ENCODE measurements around the gene TLR9.
A peak's percentile ranks its signal among the peaks of the same experiment; 100 is the strongest.

Gene TLR9

DNA sequence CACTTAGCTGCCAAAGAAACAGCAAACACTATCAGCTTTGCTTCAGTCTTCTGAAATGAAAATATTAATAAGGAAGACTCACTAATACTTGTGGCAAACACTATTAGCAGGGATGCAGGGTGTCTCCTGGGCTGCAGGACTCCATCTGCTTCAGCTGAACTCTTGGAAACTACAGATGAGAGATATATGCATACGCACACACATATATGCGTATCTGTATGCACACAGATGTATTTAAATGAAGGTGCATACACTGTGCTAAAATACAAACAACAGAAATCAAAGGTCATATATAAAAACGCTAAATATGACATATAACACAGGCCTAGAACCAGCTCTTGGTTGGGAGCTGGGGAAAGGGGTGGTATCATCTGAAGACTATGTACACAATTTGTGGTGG, 30.7 kb upstream of the TLR9 start:
- Histone ChIP-seq H3K27me3 (ENCODE audit: control insufficient read depth, insufficient read depth, low read length) (no peaks in the 10 kb centered on the region), H3K27ac (ENCODE audit: low read depth, low read length) (no peak overlapping the region), H3K9ac (ENCODE audit: low read length) (no peak overlapping the region), H3K4me3 (ENCODE audit: low read length) (no peak overlapping the region), H3K36me3 (ENCODE audit: control insufficient read depth, insufficient read depth, low read length) (peaks cover 39% of the 10 kb centered on the region), H3K4me1 (ENCODE audit: control insufficient read depth, insufficient read depth, low read length) (no peaks in the 10 kb centered on the region)

DNA sequence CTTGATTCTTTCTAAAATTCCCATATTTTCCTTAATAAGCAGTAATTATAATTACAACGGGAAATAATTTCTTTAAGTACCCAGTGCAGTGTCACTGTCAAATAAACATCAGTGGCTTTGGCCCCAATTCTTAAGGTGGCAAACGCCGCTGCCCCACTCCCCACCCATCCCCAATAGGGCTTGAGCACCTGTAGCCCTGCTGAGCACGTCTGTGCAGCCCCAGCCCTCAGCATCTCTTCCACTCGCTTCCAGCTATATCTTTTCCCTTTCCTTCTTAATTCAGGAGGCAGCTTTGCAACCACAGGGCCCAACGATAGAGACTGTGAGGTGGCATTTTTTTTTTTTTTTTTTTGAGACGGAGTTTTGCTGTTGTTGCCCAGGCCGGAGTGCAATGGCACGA, 29.2 kb upstream of the TLR9 start:
- Histone ChIP-seq H3K36me3 (ENCODE audit: control insufficient read depth, insufficient read depth, low read length) (peaks cover 36% of the 10 kb centered on the region), H3K4me1 (ENCODE audit: control insufficient read depth, insufficient read depth, low read length) (no peaks in the 10 kb centered on the region), H3K27me3 (ENCODE audit: control insufficient read depth, insufficient read depth, low read length) (no peaks in the 10 kb centered on the region), H3K9ac (ENCODE audit: low read length) (no peak overlapping the region), H3K4me3 (ENCODE audit: low read length) (no peak overlapping the region), H3K27ac (ENCODE audit: low read depth, low read length) (no peak overlapping the region)

DNA sequence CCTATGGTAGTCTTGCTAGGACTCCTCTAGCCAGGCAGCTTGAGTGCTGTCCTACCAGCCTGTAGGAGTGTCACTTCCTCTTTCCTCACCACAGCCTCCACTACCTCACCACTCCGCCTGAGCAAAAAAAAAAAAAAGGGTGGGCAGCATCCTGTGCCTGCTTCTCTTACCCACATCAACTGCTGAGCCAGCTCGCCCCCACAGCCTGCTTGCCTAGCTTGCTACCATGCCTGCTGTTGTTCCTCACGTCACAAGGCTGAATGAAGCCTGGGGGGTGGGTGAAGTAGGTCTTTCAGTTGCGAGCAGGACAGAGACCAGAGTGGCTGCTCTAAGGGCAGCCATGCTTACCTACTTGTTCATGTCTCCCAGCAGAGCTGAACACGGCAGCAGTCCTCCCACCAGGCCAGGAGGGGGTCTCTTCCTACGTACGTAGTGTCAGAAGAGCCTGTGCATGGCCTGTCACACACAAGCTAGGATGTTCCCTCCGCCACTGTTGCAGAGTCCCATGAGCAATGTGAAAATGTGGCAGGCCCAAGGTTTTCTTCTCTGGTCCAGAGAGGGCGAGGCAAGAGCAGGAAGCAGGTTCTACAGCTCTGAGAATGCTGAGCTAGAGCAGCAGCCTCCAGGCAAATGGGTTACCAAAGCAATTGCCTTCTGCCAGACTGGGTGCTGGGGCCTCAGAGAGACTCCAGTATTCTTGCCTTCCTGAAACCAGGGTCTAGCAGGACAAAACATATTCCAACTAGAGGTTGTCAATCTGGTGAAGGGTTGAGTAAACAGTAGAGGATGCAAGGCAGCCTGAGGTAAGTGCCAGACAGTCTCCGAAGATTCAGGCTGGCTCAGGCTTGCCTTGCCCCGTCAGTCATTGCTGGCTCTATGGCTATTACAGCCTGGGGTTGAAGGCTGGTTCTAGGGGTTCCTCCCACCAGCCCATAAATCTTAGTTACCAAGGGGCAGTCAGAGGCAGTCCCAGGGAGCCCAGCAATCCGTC, 28.2 kb upstream of the TLR9 start:
- no peaks in the 10 kb centered on the region for H3K4me1 ChIP-seq (ENCODE audit: control insufficient read depth, insufficient read depth, low read length)
- peaks cover 32% of the 10 kb centered on the region for H3K36me3 ChIP-seq (ENCODE audit: control insufficient read depth, insufficient read depth, low read length)
- H3K27ac ChIP-seq (ENCODE audit: low read depth, low read length), result peak overlapping the region; percentile 38
- H3K9ac ChIP-seq (ENCODE audit: low read length), result no peak overlapping the region
- H3K27me3 ChIP-seq (ENCODE audit: control insufficient read depth, insufficient read depth, low read length), result no peaks in the 10 kb centered on the region
- no peak overlapping the region for H3K4me3 ChIP-seq (ENCODE audit: low read length)

DNA sequence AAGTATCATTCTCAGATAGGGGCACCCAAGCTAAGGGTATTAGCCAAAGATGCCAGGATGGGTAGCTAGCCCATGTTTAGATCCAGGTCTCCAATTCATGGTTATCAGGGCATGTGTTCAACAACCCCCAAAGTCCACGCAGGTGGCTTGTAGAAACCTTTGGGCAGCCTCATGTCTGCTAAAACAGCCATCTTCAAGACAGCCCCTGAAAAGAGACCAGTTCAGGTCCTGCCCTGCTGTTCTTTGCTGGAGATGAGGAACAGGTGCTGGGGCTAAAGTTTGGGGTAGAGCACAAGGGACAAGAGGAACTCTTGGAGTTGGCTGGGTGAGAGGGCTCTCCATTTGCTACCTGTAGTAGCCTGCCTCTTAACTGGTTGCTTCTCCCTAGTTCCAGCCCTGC, 24.7 kb upstream of the TLR9 start:
- H3K27ac ChIP-seq (ENCODE audit: low read depth, low read length), result no peak overlapping the region
- H3K36me3 ChIP-seq (ENCODE audit: control insufficient read depth, insufficient read depth, low read length), result peaks cover 3% of the 10 kb centered on the region
- H3K4me1 ChIP-seq (ENCODE audit: control insufficient read depth, insufficient read depth, low read length), result peaks cover under 1% of the 10 kb centered on the region

DNA sequence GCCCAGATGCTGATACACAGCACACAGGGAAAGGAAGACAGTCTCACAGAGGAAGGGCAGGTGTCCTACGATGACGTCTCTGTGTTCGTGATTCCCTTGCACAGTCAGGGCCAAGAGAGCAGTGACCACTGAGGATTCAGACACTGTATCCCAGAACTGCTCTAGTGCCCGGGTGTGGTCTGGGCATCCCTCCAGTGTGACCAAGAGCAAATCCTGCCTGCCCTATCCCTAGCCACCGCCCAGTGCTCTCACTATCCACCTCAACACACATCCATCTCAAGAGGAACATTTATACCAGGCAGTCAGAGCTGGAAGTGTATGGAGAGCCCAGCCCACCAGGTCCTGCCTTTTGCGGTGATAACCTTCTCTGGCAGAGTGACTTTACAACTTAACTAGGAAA, 24.2 kb upstream of the TLR9 start:
- Histone ChIP-seq H3K36me3 (ENCODE audit: control insufficient read depth, insufficient read depth, low read length) (peaks cover 3% of the 10 kb centered on the region), H3K9ac (ENCODE audit: low read length) (no peak overlapping the region), H3K4me1 (ENCODE audit: control insufficient read depth, insufficient read depth, low read length) (peaks cover 5% of the 10 kb centered on the region), H3K27ac (ENCODE audit: low read depth, low read length) (no peak overlapping the region), H3K4me3 (ENCODE audit: low read length) (no peak overlapping the region), H3K27me3 (ENCODE audit: control insufficient read depth, insufficient read depth, low read length) (no peaks in the 10 kb centered on the region)

More for the DNA sequence above, 24.7 kb upstream of the TLR9 start:
- Histone ChIP-seq H3K9ac (ENCODE audit: low read length) (no peak overlapping the region), H3K4me3 (ENCODE audit: low read length) (no peak overlapping the region), H3K27me3 (ENCODE audit: control insufficient read depth, insufficient read depth, low read length) (no peaks in the 10 kb centered on the region)

DNA sequence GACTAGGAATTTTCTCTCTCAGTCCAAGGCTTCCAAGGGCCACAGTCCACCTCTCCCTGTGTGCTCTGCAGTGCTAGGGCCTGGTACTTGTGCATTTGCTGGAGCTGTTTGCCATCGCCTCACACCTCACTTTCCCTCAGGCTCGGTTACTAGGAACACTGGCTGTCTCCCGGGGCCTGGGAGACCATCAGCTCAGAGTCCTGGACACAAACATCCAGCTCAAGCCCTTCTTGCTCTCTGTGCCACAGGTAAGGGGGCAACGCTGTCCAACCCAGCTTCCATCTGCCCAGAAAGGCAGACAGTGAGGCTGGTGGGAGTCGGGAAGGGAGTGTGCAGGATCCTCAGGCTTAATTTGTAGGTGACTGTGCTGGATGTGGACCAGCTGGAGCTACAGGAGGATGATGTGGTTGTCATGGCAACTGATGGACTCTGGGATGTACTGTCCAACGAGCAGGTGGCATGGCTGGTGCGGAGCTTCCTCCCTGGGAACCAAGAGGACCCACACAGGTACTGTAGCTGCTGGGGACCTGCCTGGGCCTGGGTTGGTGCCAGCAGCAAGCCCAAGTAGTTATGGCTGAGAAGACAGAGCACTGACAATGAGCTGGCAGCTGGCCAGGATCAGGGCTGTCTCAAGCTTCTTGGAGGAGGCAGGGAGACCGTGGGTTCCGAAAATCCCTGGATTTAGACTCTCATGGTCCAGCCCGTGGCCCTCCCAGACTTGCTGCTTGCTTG, 23.5 kb upstream of the TLR9 start:
- H3K9ac ChIP-seq (ENCODE audit: low read length), result no peak overlapping the region
- H3K4me1 ChIP-seq (ENCODE audit: control insufficient read depth, insufficient read depth, low read length), result peaks cover 5% of the 10 kb centered on the region
- no peak overlapping the region for H3K27ac ChIP-seq (ENCODE audit: low read depth, low read length)
- peaks cover 3% of the 10 kb centered on the region for H3K36me3 ChIP-seq (ENCODE audit: control insufficient read depth, insufficient read depth, low read length)
- H3K4me3 ChIP-seq (ENCODE audit: low read length), result no peak overlapping the region
- no peaks in the 10 kb centered on the region for H3K27me3 ChIP-seq (ENCODE audit: control insufficient read depth, insufficient read depth, low read length)

DNA sequence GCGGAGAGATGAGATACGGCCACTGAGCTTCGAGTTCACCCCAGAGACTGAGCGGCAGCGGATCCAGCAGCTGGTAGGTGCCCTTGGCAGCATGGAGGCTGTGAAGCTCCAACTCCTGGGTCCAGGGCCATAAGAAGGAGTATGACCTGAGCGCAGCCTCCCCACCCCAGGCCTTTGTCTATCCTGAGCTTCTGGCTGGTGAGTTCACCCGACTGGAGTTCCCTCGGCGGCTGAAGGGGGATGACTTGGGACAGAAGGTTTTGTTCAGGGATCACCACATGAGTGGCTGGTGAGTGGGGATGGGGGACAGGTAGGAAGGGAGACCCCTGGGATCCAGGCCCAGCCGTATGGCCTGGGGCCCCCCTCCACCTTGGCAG, 22.7 kb upstream of the TLR9 start:
- H3K4me3 ChIP-seq (ENCODE audit: low read length), result no peak overlapping the region
- peaks cover 5% of the 10 kb centered on the region for H3K4me1 ChIP-seq (ENCODE audit: control insufficient read depth, insufficient read depth, low read length)
- H3K9ac ChIP-seq (ENCODE audit: low read length), result no peak overlapping the region
- H3K36me3 ChIP-seq (ENCODE audit: control insufficient read depth, insufficient read depth, low read length), result peaks cover 3% of the 10 kb centered on the region
- no peak overlapping the region for H3K27ac ChIP-seq (ENCODE audit: low read depth, low read length)
- H3K27me3 ChIP-seq (ENCODE audit: control insufficient read depth, insufficient read depth, low read length), result no peaks in the 10 kb centered on the region

DNA sequence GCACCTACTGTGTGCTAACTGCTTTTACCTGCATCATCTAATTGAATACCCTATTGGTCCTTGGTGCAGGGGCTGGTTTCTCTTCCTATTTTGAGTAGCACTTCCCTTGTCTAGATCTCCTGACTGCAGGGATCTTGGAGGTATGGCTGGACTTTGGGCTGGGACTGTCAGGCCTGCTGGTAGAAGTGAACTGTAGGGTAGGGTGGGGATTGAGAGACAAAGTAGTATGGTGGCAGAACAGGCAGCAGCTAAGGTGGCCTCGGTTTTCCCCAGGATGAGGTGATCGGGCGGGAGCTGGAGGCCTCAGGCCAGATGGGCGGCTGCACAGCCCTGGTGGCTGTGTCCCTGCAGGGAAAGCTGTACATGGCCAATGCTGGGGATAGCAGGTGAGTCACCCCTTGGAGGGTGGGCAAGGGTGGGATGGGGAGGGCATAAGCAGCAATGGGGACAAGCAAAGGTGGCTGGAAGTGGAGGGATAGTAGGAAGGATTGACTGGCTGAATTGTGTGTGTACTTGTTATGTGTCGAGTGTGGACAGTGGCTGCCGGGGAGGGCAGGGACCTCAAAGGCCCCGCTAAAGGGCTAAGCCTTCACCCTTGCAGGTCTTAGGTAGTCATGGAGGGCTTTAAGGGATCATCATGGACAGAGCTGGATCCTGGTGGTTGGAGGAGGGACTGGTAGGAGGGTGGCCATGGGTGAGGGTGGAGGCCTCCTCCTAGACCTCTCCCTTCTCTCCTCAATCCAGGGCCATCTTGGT, 22.1 kb upstream of the TLR9 start:
- H3K36me3 ChIP-seq (ENCODE audit: control insufficient read depth, insufficient read depth, low read length), result peaks cover 3% of the 10 kb centered on the region
- H3K9ac ChIP-seq (ENCODE audit: low read length), result no peak overlapping the region
- no peak overlapping the region for H3K4me3 ChIP-seq (ENCODE audit: low read length)
- H3K4me1 ChIP-seq (ENCODE audit: control insufficient read depth, insufficient read depth, low read length), result peaks cover 5% of the 10 kb centered on the region
- no peak overlapping the region for H3K27ac ChIP-seq (ENCODE audit: low read depth, low read length)
- H3K27me3 ChIP-seq (ENCODE audit: control insufficient read depth, insufficient read depth, low read length), result no peaks in the 10 kb centered on the region

DNA sequence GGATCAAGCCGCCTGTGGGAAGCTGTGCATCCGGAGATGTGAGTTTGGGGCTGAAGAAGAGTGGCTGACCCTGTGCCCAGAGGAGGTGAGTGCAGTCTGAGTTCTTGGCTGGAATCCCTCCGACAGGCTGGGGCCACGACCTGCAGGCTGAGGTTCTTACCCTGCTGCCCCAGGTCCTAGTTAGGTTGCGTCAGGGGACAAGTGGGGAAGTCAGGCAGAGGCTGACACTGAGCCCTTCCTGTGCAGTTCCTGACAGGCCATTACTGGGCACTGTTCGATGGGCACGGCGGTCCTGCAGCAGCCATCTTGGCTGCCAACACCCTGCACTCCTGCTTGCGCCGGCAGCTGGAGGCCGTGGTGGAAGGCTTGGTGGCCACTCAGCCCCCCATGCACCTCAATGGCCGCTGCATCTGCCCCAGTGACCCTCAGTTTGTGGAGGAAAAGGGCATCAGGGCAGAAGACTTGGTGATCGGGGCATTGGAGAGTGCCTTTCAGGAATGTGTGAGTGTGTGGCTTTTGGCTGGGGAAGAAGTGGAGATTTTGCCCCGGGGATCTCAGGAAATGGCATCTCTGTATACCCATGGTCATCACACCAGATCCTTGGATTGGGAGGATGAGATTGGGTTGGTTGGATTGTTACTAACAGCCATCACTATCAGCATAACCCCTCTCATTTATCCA, 21.4 kb upstream of the TLR9 start:
- no peaks in the 10 kb centered on the region for H3K27me3 ChIP-seq (ENCODE audit: control insufficient read depth, insufficient read depth, low read length)
- peaks cover 5% of the 10 kb centered on the region for H3K4me1 ChIP-seq (ENCODE audit: control insufficient read depth, insufficient read depth, low read length)
- H3K36me3 ChIP-seq (ENCODE audit: control insufficient read depth, insufficient read depth, low read length), result peaks cover 3% of the 10 kb centered on the region
- H3K9ac ChIP-seq (ENCODE audit: low read length), result no peak overlapping the region
- H3K27ac ChIP-seq (ENCODE audit: low read depth, low read length), result peak overlapping the region; percentile 86
- H3K4me3 ChIP-seq (ENCODE audit: low read length), result peak overlapping the region; percentile 12

DNA sequence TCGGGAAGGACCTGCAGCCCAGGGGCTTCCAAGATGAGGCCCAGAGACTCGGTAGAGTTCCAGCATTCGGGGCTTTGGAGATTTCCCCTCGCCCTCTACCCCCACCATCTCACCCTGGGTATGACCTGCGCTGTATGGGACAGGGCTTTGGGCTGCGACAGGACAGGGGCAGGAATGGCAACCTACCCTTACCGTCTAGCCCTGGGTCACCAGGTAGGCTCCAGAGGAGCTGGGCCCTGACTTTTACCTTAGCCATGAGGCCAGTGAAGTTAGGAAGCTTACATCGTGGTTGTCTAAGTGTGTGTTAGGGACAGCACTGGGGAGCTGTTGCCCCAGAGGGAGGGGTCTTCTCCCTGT, 20.8 kb upstream of the TLR9 start:
- Histone ChIP-seq H3K36me3 (ENCODE audit: control insufficient read depth, insufficient read depth, low read length) (peaks cover 3% of the 10 kb centered on the region), H3K27ac (ENCODE audit: low read depth, low read length) (peak overlapping the region; percentile 86), H3K4me3 (ENCODE audit: low read length) (peak overlapping the region; percentile 68), H3K4me1 (ENCODE audit: control insufficient read depth, insufficient read depth, low read length) (peaks cover 5% of the 10 kb centered on the region), H3K9ac (ENCODE audit: low read length) (peak overlapping the region; percentile 86), H3K27me3 (ENCODE audit: control insufficient read depth, insufficient read depth, low read length) (no peaks in the 10 kb centered on the region)

DNA sequence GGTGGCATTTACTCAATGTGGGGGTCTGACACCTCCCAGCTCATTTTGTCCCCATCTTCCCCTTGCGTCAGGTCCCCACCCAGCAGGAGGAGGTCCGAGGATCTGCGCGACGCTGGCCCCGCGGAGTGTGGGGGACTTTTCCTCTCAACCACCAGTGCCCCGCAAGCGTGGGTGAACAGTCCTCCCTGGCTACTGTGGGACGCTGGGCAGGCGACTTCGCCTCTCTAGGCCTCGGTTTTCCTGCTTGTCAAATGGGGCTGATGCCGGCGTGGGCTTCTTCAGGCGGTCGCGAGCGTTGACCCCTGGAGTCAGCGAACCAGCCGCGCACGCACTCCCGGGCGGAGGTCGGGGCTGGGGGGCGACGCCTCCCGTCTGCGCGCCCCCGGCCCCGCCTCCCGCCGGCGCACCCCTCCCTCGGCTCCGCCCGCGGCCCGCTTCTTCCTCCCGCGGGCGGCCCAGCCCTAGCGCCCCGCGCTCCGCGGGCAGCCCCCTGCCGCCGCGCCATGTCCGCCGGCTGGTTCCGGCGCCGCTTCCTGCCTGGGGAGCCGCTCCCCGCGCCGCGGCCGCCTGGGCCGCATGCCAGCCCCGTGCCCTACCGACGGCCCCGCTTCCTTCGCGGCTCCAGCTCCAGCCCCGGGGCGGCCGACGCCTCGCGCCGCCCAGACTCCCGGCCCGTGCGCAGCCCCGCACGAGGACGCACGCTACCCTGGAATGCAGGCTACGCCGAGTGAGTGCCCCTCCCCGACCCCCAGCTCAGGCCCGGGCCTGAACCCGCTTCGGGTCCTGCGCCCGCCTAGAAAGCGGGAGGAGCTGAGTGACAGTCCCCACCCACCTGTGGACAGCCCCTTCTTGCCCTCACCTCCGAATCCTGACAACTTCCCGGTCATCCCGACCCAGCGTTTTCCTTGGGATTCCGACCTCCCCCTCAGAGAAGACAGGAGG, 20.1 kb upstream of the TLR9 start, which contains the start of gene PPM1M:
Gene PPM1M, plus strand, starts transcription at position 438 of the 942 bp plus-strand sequence. Its CDS starts 66 bp downstream, at position 504.
- no peaks in the 10 kb centered on the region for H3K27me3 ChIP-seq (ENCODE audit: control insufficient read depth, insufficient read depth, low read length)
- peak within 1 kb of the TSS; percentile 86 for H3K9ac ChIP-seq (ENCODE audit: low read length)
- peak within 1 kb of the TSS; percentile 68 for H3K4me3 ChIP-seq (ENCODE audit: low read length)
- H3K36me3 ChIP-seq (ENCODE audit: control insufficient read depth, insufficient read depth, low read length), result peaks cover 3% of the 10 kb centered on the region
- peaks cover 5% of the 10 kb centered on the region for H3K4me1 ChIP-seq (ENCODE audit: control insufficient read depth, insufficient read depth, low read length)
- peak within 1 kb of the TSS; percentile 86 for H3K27ac ChIP-seq (ENCODE audit: low read depth, low read length)

Data from rectal smooth muscle tissue (tissue), 1 donor.